Breast epithelium (tissue), 3 donors: ENCODE data around the gene ARL6IP4.
A peak's percentile ranks its signal among the peaks of the same experiment; 100 is the strongest.

Experiments
- CTCF ChIP-seq, 3 donors: fragments of 450-650 bp; IDR thresholded peaks; one replicate each; pipeline ENCODE4 v1.5.1; 2016 to 2017; ENCODE audit warnings: antibody characterized with exemption in 3 of 3, mild to moderate bottlenecking in 3 of 3, moderate library complexity in 3 of 3
- POLR2AphosphoS5 ChIP-seq, 3 donors: sonication (generic); formaldehyde crosslinking; IDR thresholded peaks; one replicate each; pipeline ENCODE4 v1.6.1; 2017; ENCODE audit warnings: antibody characterized with exemption in 3 of 3

DNA sequence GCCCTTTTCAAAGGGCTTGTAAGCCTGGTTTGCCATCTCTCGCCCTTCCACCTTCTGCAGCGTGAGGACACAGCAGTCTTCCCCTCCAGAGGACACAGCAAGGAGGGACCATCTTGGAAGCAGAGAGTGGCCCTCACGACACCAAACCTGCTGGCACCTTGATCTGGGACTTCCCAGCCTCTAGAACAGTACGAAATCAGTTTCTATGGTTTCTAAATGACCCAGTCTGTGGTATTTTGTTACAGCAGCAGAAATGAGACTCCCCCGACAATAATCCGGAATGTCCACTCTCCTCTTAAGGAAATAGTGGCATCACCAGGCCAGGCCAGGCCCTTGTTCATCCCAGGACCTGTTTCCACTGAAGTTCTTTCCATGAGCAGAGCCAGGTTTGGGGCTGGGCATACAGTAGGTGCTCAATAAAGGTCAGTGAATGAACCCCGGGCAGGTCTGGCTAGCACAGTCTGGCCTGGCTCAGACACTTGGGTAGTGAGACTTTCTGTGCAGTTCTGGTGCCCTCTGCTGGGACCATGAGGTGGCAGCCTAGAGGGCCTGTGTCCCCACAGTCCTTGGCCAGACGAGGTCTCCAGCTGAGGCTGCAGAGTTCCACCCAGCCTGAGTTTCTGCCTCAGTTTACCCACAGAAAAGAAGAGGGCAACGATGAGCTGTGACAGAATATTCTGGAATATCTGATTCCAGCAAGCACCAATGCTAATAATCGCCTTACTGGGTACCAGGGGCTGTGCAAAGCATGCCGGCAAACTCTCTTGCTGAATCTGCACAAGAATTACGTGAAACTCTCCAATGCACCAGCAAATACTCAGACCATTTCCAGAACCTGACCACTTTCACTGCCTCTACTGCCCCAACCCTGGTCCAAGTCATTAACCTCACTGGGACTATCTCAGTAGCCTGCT lies 28.2 kb upstream of the ARL6IP4 start:
- TF ChIP-seq POLR2AphosphoS5 (IDR thresholded peaks at IDR 0.05) (peak in 1 of 3 donors; percentile 28), CTCF (IDR thresholded peaks at IDR 0.05) (peak; percentile 8 to 90 (median 89))
